Raji (cell line): ENCODE results near the gene RXFP3.

Experiments
- POLR2A ChIP-seq: IDR thresholded peaks from 2 replicates; pipeline ENCODE4 v1.6.1; 2011; ENCODE audit warnings: low read depth, low read length, control low read depth; ENCODE audit not compliant: insufficient read depth

The RXFP3 gene

GRCh38 chr5:33929925-33930690 is 6.1 kb upstream of the RXFP3 start:
- no peak for TF ChIP-seq POLR2A

- no peak for TF ChIP-seq POLR2A
Observed at GRCh38 chr5:33931136-33931535, 5.0 kb upstream of the RXFP3 start.

GRCh38 chr5:33933723-33934169 is 2.4 kb upstream of the RXFP3 start:
- no peak for TF ChIP-seq POLR2A

- TF ChIP-seq POLR2A: no peak
Observed at GRCh38 chr5:33934176-33934575, 2.0 kb upstream of the RXFP3 start.

GRCh38 chr5:33936004-33936380 is 194 bp upstream of the RXFP3 start:
- no peak for TF ChIP-seq POLR2A

GRCh38 chr5:33937017-33937706 is 976 bp downstream of the RXFP3 start:
- TF ChIP-seq POLR2A: no peak

GRCh38 chr5:33937707-33938506 is 1.7 kb downstream of the RXFP3 start:
- TF ChIP-seq POLR2A: no peak

- no peak for TF ChIP-seq POLR2A
Observed at GRCh38 chr5:33938507-33938796, 2.3 kb downstream of the RXFP3 start.

- TF ChIP-seq POLR2A: no peak
Observed at GRCh38 chr5:33938881-33939280, 2.7 kb downstream of the RXFP3 start.

- TF ChIP-seq POLR2A: no peak
Observed at GRCh38 chr5:33939556-33940262, 3.5 kb downstream of the RXFP3 start.

- TF ChIP-seq POLR2A: no peak
Observed at GRCh38 chr5:33941090-33941489, 4.9 kb downstream of the RXFP3 start.

GRCh38 chr5:33944543-33945132 is 8.5 kb downstream of the RXFP3 start:
- no peak for TF ChIP-seq POLR2A

GRCh38 chr5:33957577-33958150 is 21.5 kb downstream of the RXFP3 start:
- no peak for TF ChIP-seq POLR2A

GRCh38 chr5:33958176-33958575 is 22.0 kb downstream of the RXFP3 start:
- no peak for TF ChIP-seq POLR2A
